ENCODE data around the gene HS6ST1. TPM values are rescaled to one million over a fixed set of nuclear protein-coding genes. Genes with fewer than 3 reads are reported as not detected.

The HS6ST1 gene
- total RNA-seq, 4 donors from 2014 or later, result 16.1 to 38.6 (median 26.5) TPM

GRCh38 chr2:128250229-128251025, 68.2 kb downstream of the HS6ST1 start:
- 50 to 87% methylated on average over 2 to 8 of the region's 8 CpGs for WGBS, 2 donors (ENCODE audit: low coverage in 1 of 2)
- no peaks in the 10 kb centered on the region for H3K36me3 ChIP-seq
- no peak overlapping the region for H3K4me3 ChIP-seq
- intact Hi-C loops (cut with DNase I; ENCODE audit: low total_unique reads) (no loop called here), in situ Hi-C loops (cut with MboI; ENCODE audit: low pct_ligation_motif_present in 1 of 4, low pct_unique_long_range_greater_than_20kb in 1 of 4, low sequenced_read_pairs in 3 of 4) (no loop called here)
- no peak overlapping the region for H3K27ac ChIP-seq
- no peaks in the 10 kb centered on the region for H3K4me1 ChIP-seq
- TF ChIP-seq POLR2AphosphoS5 (IDR thresholded peaks at IDR 0.05) (no peak), POLR2A (IDR thresholded peaks at IDR 0.05) (no peak), EP300 (IDR thresholded peaks at IDR 0.05; ENCODE audit: low read depth) (no peak), CTCF (IDR thresholded peaks at IDR 0.05) (no peak)
- DNase-seq, result no peak
- H3K27me3 ChIP-seq, result no peaks in the 10 kb centered on the region
- no peaks in the 10 kb centered on the region for H3K9me3 ChIP-seq

- in situ Hi-C loops (cut with MboI; ENCODE audit: low pct_ligation_motif_present in 1 of 4, low pct_unique_long_range_greater_than_20kb in 1 of 4, low sequenced_read_pairs in 3 of 4) (no loop called here), intact Hi-C loops (cut with DNase I; ENCODE audit: low total_unique reads) (no loop called here)
- TF ChIP-seq POLR2AphosphoS5 (IDR thresholded peaks at IDR 0.05) (no peak), EP300 (IDR thresholded peaks at IDR 0.05; ENCODE audit: low read depth) (no peak), POLR2A (IDR thresholded peaks at IDR 0.05) (no peak), CTCF (IDR thresholded peaks at IDR 0.05) (no peak)
- 91 to 100% methylated on average over 2 of the region's 2 CpGs for WGBS, 2 donors (ENCODE audit: low coverage in 1 of 2)
- H3K4me3 ChIP-seq, result no peak overlapping the region
- H3K27me3 ChIP-seq, result no peaks in the 10 kb centered on the region
- no peak for DNase-seq
- no peaks in the 10 kb centered on the region for H3K9me3 ChIP-seq
- H3K4me1 ChIP-seq, result no peaks in the 10 kb centered on the region
- H3K27ac ChIP-seq, result no peak overlapping the region
- H3K36me3 ChIP-seq, result no peaks in the 10 kb centered on the region
Observed at GRCh38 chr2:128249555-128249954, 69.1 kb downstream of the HS6ST1 start.

- DNase-seq, result no peak
- Histone ChIP-seq H3K4me3 (no peak overlapping the region), H3K36me3 (no peaks in the 10 kb centered on the region), H3K27ac (no peak overlapping the region), H3K4me1 (no peaks in the 10 kb centered on the region), H3K27me3 (peaks cover 3% of the 10 kb centered on the region), H3K9me3 (no peaks in the 10 kb centered on the region)
- no peak for TF ChIP-seq POLR2A (IDR thresholded peaks at IDR 0.05)
- TF ChIP-seq CTCF (IDR thresholded peaks at IDR 0.05), result no peak
- TF ChIP-seq POLR2AphosphoS5 (IDR thresholded peaks at IDR 0.05), result no peak
- no peak for TF ChIP-seq EP300 (IDR thresholded peaks at IDR 0.05; ENCODE audit: low read depth)
- intact Hi-C loops (cut with DNase I; ENCODE audit: low total_unique reads), result no loop called here
- in situ Hi-C loops (cut with MboI; ENCODE audit: low pct_ligation_motif_present in 1 of 4, low pct_unique_long_range_greater_than_20kb in 1 of 4, low sequenced_read_pairs in 3 of 4), result no loop called here
Observed at GRCh38 chr2:128245813-128246212, 72.9 kb downstream of the HS6ST1 start.

GRCh38 chr2:128241896-128242295, 76.8 kb downstream of the HS6ST1 start:
- Histone ChIP-seq H3K4me3 (no peak overlapping the region), H3K36me3 (no peaks in the 10 kb centered on the region), H3K27ac (no peak overlapping the region), H3K27me3 (peaks cover 3% of the 10 kb centered on the region), H3K4me1 (no peaks in the 10 kb centered on the region), H3K9me3 (no peaks in the 10 kb centered on the region)
- no peak for TF ChIP-seq EP300 (IDR thresholded peaks at IDR 0.05; ENCODE audit: low read depth)
- no peak for TF ChIP-seq CTCF (IDR thresholded peaks at IDR 0.05)
- TF ChIP-seq POLR2AphosphoS5 (IDR thresholded peaks at IDR 0.05), result no peak
- TF ChIP-seq POLR2A (IDR thresholded peaks at IDR 0.05), result no peak
- DNase-seq, result no peak
- in situ Hi-C loops (cut with MboI; ENCODE audit: low pct_ligation_motif_present in 1 of 4, low pct_unique_long_range_greater_than_20kb in 1 of 4, low sequenced_read_pairs in 3 of 4) (no loop called here), intact Hi-C loops (cut with DNase I; ENCODE audit: low total_unique reads) (no loop called here)
- 83 to 88% methylated on average over 3 of the region's 3 CpGs for WGBS, 2 donors (ENCODE audit: low coverage in 1 of 2)
